GM19043 (cell line): ENCODE measurements around the gene ADGRD1.

Source experiments
- ATAC-seq: cut with Tn5 transposase; IDR thresholded peaks from one replicate; pipeline ENCODE4 v1.9.1; 2021; ENCODE audit warnings: low read depth; ENCODE audit not compliant: unreplicated experiment

The ADGRD1 gene

GRCh38 chr12:131176266-131176665, 222.6 kb downstream of the ADGRD1 start:
- ATAC-seq: no peak

DNA sequence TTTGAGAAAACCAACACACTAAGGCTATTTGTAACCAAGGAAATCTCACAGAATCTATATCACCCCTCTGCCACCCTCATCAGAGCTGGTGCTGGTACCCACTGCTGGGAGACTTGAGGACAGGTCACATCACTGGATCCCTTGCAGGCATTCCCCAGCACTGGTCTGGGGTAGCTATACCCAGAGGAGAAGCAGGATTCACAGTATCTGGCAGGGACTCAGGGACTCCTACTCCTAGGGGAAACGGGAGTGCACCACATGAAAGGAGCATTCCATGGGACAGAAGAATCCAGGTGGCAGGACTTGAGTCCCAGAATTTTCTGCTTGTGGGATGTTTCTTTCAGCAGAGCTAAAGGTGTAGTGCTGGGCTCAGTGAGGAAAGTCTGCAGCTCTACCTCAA, 223.2 kb downstream of the ADGRD1 start:
- ATAC-seq: no peak

- ATAC-seq: no peak
Measured at GRCh38 chr12:131177599-131177998, 223.9 kb downstream of the ADGRD1 start.

DNA sequence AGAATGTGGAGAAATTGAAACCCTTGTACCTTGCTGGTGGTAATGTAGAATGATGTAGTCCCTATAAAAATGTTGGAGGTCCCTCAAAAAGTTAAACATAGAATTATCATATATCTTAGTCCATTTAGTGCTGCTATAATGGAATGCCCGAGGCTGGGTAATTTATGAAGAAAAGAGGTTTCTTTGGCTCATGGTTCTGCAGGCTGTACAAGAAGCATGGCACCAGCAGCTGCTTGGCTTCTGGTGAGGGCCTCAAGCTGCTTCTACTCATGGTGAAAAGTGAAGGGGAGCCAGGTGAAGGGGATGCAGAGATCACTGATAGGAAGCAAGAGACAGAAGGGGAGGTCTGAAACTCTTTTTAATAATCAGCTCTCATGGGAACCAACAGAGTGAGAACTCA, 233.9 kb downstream of the ADGRD1 start:
- no peak for ATAC-seq

DNA sequence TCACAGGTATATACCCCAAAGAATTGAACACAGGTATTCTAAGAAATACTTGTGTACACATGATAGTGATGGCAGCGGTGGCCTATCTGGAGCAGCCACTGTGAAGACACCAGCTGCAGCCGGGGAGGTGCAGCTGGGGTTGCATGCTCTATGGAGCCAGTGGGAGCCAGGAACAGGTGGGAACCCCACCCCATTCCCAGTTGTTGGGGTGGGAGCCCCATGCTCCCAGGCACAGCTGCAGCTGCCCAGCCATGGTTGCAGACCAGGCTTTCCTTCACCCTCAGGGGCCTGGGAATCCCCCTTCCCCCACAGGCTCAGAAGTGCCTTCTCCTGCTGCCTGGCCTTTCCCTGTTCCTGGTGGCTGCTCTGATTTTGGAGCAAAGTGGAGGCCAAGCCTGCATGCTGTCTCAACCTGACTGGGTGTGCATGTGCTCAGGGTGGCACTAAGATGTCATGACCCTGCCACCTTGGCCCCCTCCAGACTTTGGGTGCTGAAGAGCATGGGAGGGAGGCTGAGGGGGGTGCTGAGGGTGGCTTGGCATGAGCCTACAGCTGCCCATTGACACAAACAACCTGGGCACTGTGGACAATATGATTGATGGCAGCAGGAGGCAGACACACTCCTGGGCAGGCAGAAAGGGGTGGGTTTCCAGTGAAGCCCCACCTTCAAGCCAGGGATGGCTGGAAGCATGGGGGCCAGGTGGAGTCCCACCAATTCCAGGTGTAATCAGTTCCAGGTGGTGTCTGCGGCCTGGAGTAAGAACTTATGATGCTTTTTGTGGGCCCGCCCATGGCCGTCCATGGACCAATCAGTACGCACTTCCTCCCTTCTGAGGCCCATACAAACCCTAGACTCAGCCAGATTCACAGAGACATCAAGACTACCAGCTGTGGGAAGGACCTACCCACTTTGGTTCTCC, 234.7 kb downstream of the ADGRD1 start:
- ATAC-seq: no peak

GRCh38 chr12:131189781-131190180, 236.1 kb downstream of the ADGRD1 start:
- no peak for ATAC-seq

DNA sequence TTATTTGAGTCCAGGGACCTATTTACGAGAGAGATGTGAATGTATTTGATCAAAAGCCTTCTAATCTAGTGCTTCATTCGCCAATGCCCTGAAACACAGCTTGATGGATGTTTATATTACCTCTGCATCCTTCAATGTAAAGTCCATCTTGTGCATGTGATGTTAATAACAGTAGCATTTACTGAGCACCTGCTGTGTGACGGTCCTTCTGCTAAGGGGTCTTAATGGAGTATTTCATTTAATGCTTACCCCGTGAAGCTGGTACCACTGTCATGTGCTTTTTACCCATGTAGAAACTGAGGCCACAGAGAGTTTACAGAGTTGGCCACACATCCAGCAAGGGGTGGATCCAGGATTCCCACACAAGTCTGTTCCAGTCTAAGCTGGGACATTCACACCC, 237.3 kb downstream of the ADGRD1 start:
- ATAC-seq: no peak
